ENCODE results near the gene KIF13A.
"Not testable (repeated sequence)": the region's sequence is repeated elsewhere in the genome, so short reads cannot be mapped to it uniquely, and the experiment has no call there.

KIF13A gene

GRCh38 chr6:17859846-17860245 lies 127.6 kb downstream of the KIF13A start:
- no peak for DNase-seq (ENCODE audit: low spot score)
- Histone ChIP-seq H3K27ac (no peak overlapping the region), H3K4me3 (no peak overlapping the region)
- TF ChIP-seq CTCF (IDR thresholded peaks at IDR 0.05): no peak

- peak overlapping the region in 1 of 2 donors; percentile 55 for H3K27ac ChIP-seq
- no peak overlapping the region for H3K4me3 ChIP-seq
- no peak for TF ChIP-seq CTCF (IDR thresholded peaks at IDR 0.05)
- DNase-seq (ENCODE audit: low spot score): no peak
Measured at GRCh38 chr6:17858584-17858983, 128.9 kb downstream of the KIF13A start.

- DNase-seq (ENCODE audit: low spot score); H3K4me3 ChIP-seq; H3K27ac ChIP-seq: not testable (repeated sequence)
Measured at GRCh38 chr6:17857188-17857587, 130.2 kb downstream of the KIF13A start.

GRCh38 chr6:17856306-17856705 lies 131.1 kb downstream of the KIF13A start:
- no peak for DNase-seq (ENCODE audit: low spot score)
- Histone ChIP-seq H3K4me3 (no peak overlapping the region), H3K27ac (peak overlapping the region in 1 of 2 donors; percentile 10)
- TF ChIP-seq CTCF (IDR thresholded peaks at IDR 0.05): no peak

- no peak overlapping the region for H3K27ac ChIP-seq
- no peak overlapping the region for H3K4me3 ChIP-seq
- TF ChIP-seq CTCF (IDR thresholded peaks at IDR 0.05): no peak
Measured at GRCh38 chr6:17855381-17855780, 132.1 kb downstream of the KIF13A start.

GRCh38 chr6:17853533-17853932 lies 133.9 kb downstream of the KIF13A start:
- Histone ChIP-seq H3K4me3 (no peak overlapping the region), H3K27ac (no peak overlapping the region)
- DNase-seq (ENCODE audit: low spot score): no peak
- no peak for TF ChIP-seq CTCF (IDR thresholded peaks at IDR 0.05)

More at GRCh38 chr6:17855381-17855780, 132.1 kb downstream of the KIF13A start:
- DNase-seq (ENCODE audit: low spot score): no peak

GRCh38 chr6:17851720-17852161 lies 135.7 kb downstream of the KIF13A start:
- TF ChIP-seq CTCF (IDR thresholded peaks at IDR 0.05): no peak
- Histone ChIP-seq H3K27ac (peak overlapping the region; percentile 19 to 78), H3K4me3 (peak overlapping the region; percentile 19)
- no peak for DNase-seq (ENCODE audit: low spot score)
